Measurements from ENCODE around the gene NT5E.
"Not testable (repeated sequence)": the region's sequence is repeated elsewhere in the genome, so short reads cannot be mapped to it uniquely, and the experiment has no call there.

Gene NT5E

DNA sequence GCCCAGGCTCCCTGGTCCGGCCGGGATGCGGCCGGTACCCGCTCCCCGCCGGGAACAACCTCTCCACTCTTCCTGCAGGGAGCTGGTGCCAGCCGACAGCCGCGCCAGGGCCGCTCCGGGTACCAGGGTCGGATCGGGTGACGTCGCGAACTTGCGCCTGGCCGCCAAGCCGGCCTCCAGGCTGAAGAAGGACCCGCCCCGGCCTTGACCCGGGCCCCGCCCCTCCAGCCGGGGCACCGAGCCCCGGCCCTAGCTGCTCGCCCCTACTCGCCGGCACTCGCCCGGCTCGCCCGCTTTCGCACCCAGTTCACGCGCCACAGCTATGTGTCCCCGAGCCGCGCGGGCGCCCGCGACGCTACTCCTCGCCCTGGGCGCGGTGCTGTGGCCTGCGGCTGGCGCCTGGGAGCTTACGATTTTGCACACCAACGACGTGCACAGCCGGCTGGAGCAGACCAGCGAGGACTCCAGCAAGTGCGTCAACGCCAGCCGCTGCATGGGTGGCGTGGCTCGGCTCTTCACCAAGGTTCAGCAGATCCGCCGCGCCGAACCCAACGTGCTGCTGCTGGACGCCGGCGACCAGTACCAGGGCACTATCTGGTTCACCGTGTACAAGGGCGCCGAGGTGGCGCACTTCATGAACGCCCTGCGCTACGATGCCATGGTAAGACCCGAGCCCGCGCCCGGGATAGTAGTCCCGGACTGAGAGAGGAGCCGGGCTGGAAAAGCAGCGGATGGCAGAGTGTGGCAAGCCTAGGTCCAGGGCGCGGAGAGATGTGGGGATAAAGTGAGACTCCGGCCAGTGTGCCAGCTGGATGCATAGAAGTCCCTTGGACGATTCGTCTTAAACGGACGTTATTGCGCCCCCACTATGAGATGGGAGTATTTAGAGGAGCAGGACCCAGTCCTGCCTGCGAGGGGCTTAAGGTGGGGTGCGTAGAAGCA is at the start of gene NT5E:
Gene NT5E (plus strand): TSS at position 266 of the 942 bp plus-strand sequence. CDS start 57 bp downstream, at position 323.
- DNase-seq: no peak

DNA sequence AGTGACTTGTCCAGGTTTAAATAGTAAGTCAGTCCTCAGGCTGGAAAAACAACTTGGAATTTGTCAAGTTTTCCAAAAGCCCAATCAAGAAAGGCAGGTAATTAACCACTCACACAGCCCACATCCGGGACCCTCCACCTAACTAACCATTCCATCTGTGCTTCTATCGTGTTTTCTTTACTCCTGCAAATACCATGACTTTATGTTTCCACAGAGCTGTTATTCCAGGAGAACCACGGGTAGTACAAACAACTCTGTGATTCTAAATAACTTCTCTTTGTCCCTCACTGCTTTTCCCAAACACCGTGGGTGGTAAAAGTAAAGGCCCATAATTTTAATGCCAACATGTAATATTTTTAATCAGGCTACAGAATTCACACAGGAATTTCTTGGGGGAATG is 49.6 kb upstream of the NT5E start:
- DNase-seq: no peak

DNA sequence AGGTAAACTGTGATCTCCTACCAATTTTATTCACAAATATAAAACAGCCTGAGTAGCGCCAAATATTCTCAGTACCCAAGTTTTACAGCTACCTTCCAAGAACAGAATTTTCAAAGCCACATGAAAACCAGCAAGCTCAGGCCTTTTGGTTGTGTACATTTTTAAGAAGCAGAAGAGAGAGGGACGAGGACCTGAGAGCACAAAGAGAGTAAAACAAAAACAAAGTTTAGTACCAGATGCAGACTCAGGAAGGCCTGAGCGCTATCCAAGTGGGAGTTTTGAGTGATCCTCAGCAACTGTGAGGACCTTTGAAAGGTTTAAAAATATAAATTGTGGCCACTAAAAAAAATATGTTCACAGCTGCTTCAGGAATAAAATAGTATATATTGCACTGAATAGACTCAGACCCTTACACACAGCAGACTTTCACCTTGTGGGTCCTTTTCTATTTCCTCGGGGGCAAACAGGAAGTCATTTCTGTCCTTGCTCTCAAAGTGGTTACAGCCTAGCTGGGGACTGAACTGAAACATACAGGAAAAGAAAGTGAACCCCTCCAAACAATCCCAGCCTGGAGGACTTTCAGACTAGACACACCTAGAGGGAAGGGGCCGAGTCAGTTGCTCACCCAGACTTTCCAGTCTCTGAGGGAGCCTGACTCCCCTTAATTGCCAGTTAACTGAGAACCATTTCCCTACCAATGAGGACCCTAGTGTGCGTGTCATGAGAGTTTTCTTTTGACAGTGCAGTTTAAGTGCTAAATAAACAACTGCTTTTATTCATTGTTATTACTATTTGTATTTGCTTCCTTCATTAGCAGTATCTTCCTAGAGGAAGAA is 48.5 kb upstream of the NT5E start:
- no peak for DNase-seq

DNA sequence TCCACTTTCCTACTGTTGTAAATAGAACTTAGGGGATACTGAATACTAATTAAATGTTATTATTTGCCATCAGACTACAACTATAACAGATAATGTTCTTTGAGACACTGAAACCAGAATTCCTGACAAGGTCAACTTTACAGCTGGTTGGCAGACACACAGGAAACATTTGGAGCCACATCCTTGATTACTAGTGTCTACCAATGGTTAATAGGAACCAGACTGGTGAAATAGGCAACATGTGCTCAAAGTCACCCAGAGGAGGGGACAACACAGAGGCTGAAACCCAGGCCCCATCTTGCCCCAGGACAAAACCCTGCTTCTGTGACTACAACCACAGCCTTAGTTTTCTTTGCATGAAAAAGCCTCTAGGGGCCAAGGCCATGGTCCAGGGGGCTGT is 47.8 kb upstream of the NT5E start:
- DNase-seq: no peak

DNA sequence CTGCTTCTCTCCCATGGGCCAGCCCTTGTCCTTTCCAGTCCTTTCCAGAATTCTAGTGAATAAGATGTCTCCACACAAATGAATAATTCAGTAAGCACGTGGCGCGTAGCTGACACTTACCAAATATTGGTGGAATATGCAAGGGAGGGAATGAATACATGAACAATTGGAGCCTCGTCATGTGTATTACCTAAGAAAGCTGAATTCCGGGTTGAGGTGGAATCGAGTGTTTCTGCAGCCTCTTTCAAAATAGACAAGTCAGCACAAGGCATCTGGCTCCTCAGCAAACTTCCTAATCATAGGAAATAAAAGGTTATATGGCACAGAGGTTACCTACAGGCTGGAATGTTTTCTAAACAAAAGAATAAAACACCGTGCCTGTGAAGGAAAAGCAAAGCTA is 47.0 kb upstream of the NT5E start:
- no peak for DNase-seq

DNA sequence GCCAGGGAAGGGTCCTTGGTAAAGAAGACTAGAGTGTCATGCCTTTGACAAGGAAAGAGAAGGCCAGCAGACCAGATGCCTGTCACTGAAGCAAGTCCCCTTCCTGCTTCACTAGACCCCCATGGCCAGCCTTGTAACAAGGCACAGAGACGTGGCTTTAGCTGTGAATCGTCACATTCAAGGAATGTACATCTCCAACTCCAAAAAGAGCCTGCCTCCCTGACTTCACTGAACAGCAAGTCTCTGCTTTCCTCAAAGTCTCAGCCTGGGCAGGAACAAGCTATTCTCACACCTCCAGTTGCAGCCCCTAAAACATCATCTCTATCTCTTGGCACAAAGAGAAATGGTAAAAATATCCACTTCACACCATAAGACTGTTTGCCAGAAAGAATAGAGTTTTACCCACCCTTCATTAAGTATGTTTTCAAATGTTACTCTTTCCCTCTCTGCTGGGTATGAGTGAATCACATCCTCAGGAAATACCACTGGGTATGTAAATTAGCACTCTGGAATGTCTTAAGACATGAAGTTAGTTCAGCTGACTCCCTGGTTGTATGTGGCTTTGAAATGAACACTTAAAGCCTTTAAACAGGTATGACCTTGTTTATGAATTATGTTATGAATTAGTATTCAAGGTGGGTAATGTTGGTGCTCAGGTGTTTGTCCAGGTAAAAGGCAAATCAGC is 46.4 kb upstream of the NT5E start:
- DNase-seq: no peak

DNA sequence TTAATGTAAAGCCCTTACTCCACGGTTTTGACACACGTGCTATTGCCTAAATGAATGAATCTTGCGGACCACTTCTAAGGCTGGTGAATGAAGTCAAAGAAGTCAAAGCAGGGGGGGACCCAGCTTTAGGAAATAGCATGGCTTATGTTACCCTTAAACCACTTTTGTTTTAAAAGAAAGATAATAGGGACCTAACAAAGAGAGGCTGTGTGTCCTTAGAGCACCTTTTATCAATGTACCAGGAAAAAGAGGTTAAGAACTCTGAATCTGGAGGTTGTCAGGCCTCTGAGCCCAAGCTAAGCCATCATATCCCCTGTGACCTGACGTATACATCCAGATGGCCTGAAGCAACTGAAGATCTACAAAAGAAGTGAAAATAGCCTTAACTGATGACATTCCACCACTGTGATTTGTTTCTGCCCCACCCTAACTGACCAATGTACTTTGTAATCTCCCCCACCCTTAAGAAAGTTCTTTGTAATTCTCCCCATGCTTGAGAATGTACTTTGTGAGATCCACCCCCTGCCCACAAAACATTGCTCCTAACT is 45.8 kb upstream of the NT5E start:
- DNase-seq: not testable (repeated sequence)

DNA sequence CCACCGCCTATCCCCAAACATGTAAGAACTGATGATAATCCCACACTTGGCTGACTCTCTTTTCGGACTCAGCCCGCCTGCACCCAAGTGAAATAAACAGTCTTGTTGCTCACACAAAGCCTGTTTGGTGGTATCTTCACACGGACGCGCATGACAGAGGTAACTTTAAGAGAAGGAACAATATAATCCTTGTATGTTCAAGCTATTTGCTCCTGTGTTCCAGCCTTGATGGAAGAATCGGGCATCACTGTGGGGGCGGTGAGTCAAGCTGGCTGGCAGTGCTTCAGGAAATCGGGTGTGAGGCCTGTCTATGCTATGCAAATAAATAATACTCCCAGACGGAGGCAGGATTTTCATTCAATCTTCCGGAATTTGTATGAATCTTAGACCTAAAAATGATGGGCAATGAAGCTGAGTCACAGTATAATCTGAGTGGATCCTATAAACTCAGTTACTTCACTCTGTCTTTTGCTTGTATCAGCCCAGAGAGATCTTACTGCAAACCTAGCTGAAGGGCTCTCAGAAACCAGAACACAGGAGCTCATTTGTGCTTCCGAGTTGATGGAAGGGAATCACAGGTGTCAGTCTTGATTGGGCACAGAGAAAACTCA is 45.2 kb upstream of the NT5E start:
- no peak for DNase-seq

DNA sequence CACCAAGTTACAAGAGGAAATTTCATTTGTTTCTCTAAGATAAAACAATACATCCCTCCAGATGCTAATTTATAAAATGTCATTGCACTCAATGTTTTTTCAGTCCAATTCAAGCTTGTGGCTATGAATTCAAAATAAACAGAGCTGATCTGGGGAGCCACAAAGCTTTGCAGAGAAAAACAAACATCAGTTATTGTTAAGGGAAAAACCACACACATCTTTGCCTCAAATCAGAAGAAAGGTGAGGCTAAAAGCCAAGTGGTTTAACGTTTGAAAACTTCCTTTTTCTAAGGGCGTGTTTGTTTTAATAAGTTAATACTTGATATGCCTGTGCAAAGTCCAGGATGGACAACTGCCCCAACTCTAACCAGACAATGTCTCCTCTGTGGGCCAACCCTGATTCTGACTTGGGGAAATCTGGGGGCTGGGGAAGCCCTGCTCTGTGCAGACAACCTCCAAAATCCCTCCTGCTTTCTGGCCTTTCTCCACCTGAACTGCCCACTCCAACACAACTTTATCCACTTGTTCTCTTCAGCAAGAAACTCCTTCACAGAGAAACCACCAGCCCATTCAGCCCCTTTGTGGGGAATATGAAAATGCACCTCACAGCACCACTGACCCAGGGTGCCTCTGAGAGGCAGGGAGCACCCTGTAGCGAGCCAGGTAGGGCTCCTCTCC is 44.6 kb upstream of the NT5E start:
- DNase-seq: no peak

DNA sequence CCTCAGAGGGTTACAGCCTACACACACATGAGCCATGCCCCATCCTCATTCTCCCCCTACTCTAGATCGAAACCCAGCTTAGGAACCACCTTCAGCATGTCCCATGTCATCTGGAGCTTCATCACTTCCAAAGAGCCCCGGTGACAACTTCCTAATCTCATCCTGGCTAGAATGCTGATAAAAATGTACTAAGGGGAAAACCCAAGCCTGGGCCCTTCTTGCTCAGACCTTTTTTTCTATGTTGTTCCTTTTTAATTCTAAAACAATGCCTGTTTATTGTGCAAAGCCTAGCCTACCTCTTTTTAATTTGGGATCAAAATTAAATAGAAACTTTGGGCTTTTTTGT is 44.1 kb upstream of the NT5E start:
- no peak for DNase-seq

DNA sequence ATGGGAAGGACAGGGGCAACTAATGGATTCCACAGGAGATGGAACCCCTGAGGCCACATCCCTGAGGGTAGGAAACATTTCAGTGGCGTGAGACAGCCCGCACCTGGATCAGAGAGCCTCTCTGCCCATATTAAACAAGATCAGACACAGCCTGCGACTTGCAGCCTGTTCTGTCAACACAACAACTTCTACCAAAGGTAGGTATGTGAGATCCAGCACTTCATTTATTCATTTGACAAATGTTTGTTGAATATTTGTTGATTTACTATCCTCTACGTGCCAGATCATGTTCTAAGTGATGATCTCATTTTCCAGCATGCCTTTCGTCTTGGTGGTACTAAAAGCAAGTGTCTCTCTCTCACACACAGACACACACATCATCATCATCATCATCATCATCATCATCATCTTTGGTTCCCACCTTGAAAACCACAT is 43.2 kb upstream of the NT5E start:
- DNase-seq: no peak

DNA sequence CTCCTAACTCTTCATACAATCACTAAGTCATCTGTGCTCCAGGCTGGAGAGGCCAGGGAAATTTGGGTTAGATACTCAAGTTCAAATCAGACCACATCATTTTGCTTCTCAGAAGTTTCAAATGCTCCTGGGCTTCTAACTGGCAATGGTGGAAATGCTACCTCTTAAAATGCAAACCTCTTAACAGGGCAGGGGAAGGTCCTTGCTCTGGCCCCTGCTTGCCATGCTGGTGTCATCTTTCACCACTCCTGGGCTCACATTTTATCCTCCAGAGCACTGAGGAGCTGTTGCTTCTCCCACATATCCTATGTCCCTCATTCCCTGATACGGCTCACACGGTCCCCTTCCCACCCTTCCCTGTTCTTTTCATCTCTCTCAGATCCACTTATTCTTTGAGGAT is 41.8 kb upstream of the NT5E start:
- no peak for DNase-seq

DNA sequence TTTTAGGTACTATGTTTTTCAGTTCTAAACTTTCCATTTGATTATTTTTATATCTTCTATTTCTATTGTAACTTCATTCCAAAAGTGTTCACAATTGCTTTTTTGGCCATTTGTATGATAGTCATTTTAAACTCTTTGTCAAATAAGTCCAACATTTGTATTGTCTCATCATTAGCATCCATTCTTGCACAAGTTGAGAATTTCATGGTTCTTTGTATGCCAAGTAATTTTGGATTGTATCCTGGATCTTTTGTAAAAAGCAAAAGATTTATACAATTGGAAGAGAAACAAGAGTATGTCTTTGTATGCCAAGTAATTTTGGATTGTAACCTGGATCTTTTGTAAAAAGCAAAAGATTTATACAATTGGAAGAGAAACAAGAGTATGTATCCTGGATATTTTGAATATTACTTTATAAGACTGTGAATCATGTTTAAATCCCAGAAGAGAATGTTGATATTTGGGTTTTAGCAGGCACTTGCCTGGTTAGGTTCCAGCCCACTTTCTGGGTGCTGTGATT is 36.9 kb upstream of the NT5E start:
- no peak for DNase-seq

DNA sequence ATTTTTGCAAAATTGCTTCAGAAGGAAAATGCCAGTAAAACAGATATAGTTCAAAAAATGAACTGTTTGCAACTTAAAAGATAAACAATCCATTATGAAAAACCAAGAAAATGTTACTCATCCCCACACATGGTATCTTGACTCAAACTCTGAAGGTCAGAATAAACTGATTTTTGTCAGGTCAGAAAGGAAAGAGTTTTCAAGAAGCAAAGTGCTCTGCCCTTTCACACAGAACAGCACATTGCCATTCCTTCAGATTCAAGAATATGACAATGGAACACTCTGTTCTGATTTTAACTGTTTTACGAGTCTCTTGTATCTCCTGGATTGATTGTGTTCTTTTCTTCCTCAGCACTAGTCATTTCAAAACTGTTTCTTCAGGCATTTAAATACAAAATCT is 33.8 kb upstream of the NT5E start:
- no peak for DNase-seq

DNA sequence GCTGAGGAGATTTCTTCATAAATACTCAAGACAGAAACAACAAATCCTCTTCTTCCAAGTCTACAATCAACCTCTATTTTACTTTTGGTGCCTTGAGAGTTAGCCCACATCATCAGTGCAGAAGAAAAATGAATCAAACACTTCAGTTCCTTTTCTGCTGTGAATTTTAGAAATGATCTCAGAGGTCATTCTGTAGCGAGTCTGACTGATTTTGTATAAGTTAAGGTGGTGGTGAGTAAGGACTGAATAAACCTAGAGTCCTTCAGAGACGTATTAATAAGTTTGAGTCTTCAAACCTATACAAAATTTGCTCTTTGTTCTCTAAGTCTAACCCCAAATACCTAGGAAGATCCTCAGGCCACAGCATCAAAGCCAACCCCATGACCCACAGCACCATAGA is 33.1 kb upstream of the NT5E start:
- DNase-seq: no peak

DNA sequence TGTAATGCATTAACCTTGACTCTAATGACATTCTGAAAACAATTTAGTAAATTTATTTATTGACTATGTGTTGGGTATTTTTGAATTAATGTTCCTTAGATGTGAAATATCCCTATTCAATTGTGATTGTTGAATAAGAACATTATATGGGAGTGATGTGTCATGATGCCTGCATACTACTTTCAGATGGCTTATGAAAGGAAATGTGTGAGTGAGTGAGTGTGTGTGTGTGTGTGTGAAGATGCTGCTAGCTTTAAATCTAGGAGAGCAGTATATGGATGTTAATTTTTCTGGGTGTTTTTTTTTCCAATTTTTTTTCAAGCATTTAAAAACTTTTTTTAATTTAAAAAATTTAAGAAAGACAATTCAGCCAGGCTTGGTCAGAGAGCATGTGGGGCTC is 32.5 kb upstream of the NT5E start:
- DNase-seq: no peak

DNA sequence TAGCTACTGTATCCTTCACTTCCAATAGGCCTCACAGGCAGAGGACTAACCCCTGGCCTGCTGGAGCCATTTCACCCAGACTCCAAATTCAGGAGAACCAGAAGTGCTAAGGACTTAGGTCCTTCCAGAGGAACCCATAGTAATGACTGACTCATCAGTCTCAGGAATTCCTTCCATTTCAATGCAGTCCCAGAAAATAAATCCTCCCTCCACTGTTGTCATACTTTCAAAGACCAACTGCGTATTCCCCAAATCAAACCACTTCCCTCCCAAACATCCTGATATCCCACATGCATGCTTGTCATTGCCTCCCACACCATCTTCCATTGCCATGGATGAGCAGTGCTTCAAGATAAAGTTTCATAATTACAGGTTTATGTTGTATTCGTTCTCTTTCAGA is 31.8 kb upstream of the NT5E start:
- no peak for DNase-seq

DNA sequence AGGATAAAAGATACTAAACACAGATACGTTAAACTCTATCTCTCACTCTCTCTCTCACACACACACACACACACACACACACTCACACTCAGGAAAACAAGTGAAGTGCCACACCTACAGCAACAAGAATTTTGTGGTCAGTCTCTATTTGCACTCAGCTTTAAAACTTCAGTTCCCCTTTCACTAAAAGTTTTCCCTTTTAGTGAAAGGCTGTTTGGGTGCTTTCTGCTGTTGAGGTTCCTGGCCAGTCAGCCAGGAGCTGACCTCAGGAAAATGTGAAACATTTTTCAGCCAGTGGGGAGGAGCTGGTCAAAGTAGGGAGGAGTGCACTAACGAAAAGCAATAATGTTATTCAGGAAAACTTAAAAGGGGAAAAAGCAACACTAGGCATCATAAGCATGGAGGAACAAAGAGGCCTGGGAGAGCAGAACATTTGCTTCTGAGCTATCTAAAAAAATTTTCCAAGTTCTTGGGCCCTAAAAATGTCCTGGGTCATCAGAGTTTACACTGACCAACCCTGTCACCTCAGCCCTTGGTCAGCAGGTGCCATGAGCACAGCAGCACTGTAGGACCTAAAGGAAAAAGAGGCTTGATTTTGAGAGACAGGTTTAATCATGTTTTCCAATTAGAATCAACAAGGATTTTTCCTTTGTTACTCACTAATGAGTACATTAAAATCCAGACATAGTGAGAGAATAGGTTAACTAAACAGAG is 30.7 kb upstream of the NT5E start:
- DNase-seq: no peak

DNA sequence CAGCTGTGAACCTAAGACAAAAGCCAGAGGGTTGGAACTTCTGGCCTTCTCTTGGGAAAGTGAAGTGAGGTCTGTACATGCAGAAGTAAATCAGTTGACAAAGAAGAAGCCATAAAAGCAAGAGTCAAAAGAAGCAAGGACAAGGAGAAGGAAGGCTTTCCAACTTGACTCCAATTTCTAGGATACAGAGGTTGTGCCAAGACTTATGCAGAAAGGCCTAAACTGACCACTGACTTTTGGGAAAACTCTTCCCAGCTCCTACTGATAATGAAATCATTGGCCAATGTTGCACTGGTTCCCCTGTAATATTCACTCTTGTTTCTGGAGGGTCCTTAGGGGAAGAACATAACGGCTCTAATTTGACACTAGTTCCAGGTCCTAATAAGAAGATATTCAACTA is 29.3 kb upstream of the NT5E start:
- DNase-seq: no peak

DNA sequence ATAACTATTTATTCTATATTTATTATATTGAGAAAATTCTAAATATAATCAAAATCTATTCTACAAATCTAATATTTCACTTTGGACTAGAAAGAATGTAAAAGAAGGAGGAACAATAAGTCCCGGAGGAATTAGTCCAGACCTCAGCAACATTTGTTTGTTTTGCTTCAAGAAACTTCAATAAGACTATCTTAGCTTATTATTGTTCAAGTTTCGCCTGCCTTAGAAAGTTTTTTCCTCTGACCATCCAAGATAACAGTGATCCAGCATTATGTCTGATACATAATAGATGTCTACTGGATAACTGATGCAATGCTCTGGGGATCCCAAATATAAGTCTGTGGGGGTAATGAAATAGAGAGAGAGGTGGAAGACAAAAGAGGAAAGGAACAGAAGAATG is 28.7 kb upstream of the NT5E start:
- no peak for DNase-seq

DNA sequence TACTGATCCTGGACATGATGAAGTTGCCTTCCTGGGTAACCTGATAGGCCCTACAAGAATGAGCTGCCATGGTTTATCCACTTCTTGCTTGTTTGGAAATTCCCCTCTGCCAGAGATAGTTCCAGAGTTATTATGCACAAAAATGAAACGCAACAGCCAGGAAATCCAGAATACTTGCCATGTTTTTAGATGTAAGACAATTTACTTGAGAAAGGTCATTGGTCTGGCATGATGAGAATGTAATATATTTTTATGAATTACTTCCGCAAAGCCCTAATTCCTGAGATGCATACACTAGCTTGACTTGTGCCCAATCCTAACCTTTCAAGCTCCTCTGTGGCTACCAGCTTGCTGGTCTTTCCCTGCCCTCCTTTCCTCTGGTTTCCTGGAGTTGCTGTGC is 27.9 kb upstream of the NT5E start:
- DNase-seq: no peak
